GM12872 (cell line): ENCODE data around the gene NHERF2.

Source experiments
- TF ChIP-seq, protein P1 (sequence below): IDR thresholded peaks from 3 replicates; pipeline ENCODE4 v1.5.1; 2011; ENCODE audit warnings: low read depth, mild to moderate bottlenecking, low read length, moderate library complexity; ENCODE audit not compliant: insufficient read depth

Gene NHERF2

DNA sequence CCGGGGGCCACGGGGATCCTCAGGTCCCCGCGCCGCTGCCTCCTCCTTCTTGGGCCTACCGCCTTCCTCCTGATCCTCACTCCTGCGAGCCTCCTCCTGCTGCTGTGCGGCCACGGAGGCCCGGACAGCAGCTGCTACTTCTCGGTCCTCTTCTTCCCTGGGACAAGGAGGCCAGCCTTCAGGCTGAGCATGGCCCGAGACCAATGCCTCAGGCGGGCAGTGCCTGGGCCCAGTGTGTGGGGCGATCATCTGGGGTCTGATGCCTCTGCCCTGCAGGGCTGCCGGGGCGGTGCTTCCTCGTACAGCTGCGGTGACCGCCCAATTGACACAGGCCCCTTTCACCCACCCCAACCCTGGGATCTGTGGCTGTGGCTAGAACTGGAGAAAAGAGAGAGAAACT lies 25.7 kb upstream of the NHERF2 start:
- TF ChIP-seq, protein P1, sequence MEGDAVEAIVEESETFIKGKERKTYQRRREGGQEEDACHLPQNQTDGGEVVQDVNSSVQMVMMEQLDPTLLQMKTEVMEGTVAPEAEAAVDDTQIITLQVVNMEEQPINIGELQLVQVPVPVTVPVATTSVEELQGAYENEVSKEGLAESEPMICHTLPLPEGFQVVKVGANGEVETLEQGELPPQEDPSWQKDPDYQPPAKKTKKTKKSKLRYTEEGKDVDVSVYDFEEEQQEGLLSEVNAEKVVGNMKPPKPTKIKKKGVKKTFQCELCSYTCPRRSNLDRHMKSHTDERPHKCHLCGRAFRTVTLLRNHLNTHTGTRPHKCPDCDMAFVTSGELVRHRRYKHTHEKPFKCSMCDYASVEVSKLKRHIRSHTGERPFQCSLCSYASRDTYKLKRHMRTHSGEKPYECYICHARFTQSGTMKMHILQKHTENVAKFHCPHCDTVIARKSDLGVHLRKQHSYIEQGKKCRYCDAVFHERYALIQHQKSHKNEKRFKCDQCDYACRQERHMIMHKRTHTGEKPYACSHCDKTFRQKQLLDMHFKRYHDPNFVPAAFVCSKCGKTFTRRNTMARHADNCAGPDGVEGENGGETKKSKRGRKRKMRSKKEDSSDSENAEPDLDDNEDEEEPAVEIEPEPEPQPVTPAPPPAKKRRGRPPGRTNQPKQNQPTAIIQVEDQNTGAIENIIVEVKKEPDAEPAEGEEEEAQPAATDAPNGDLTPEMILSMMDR = no peak

DNA sequence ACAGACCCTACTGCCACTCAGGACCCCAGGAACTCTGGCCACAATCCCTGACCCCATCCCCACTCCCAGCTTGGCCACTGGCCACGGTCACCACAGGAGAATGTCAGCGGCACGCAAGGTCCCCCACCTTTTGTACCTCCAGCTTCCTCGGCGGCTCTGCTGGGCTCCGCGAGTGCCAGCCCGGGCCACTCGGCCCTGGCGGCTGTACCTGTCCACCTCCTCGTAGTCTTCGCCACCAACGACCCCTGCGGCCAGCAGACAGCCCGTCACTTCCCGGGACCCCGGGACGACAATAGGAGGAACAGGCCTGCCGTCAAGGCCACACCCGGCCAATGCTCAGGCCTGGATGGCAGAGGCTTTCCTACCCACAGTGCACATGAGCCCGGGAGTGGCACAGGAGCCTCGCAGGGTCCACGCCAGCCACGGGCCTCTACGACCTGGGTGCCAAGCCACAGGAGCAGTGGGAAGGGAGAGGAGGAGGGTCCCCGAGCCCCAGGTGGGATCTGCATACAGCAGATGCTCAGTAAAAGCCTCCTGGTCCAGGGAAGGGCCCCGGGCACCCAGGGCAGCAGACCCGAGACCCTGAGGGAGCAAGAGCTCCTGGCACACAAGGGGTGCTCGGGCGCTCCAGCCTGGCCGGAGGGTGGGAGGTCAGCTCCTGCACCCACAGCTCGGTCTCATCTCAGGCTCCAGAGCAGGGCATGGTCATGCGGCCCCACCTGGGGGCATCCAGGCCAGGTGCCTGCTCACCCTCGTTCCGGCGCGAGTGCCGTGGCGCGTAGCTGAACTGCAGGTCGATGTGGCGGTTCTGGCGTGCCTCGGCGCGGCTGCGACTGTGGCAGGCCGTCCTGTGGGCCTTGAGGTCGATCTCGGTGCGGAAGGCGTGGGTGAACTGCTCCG lies 25.0 kb upstream of the NHERF2 start:
- TF ChIP-seq, protein P1 = no peak

DNA sequence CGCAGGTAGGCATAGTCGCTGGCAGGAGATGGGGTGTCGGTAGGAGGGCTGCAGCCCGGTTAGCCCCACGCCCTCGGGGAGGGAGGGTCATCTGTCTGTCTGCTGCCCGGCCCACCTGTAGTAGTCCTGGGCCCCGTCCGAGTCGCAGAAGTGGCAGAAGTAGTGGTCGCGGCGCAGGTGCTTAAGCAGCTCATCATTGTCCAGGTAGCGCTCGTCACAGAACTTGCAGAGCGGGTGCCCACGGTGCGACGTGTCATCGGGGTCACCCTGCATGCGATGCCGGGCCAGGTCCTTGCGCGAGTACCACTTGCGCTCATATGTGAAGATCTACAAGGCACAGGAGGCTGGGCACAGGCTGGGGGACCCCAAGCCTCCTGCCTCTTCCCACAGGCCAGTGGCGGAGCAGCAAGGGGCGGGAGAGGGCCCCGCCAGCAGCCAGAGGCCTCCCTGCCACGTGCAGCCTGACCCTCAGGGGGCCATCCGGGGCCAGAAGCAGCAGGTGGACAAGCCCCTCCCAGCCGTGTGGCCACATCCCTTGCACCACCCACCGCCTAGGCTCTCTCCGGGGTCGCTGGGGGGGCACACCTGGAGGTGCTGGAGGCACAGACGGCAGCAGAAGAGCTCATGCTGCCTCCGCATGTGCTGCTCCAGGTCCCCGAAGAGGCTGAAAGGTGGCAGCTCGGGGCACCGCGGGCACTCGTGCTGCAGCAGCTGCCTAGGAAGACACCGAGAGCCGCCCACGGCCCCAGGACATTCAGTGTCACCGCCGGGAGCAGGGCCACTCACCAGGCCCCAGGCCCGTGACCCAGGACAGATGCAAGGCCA lies 24.1 kb upstream of the NHERF2 start:
- TF ChIP-seq, protein P1 = no peak

DNA sequence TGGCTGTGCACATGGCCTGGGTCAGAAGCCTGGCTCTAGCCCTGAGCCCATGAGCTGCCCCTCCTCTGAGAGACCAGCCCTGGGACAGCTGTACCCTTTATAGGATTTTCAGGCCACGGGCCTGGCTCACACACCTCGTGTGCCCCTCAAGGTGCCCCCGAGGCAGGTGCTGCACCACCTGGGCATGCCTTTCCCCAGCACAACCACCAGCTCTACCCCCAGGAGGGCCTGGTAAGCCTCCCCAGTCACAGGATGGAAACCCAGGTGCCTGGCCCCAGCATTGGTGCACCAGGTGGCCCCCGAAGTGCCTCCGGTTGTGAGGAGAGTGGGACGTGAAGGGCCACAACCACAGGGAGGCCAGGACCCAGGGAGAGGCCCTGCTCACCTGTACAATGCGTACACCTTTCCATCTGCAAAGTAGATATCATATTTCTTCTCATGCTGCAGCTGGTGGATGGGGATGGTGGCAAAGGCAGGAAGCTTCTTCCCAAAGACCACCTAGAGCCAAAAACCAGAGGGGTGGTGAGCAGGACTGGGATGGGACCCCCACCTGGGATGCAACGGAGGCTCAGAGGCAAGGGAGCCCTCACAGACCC lies 23.4 kb upstream of the NHERF2 start:
- TF ChIP-seq, protein P1 = no peak

DNA sequence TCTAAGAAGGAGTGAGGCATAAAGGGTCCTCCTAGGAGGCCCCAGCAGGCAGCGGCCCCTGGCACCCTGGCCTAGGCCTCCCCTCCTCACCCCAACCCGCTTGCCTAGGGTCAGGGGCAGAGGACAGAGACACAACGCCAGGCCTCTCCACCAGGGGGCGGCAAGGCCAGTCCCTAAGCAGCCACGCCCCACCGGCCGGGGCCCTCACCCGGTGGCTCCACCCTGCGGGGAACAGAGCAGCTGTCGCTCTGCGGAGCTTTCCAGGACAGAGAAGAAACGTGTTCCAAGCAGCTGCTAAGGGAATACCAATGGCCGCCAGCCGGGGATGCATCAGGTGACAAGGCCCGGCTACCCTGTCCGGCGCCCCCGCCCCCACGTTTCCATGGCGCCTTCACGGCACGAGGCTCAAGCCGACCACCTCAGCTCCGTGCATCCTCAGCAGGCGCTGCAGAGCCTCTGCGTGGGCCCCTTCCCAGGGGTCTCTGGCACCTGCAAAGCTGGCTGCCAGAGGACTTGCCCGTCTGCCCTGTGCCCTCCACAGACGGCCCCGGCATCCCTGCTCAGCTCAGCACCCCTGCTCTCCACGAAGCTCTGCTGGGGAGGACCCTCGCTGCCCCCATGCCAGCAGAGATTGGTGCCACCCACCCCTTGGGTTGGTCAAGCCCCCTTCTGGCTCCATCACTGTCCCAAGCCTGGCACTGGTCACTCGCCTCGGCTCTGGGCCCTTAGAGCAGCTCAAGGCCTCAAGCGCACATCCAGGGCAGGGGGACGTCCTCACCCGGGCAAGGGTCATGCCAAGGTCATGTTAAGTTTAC lies 22.7 kb upstream of the NHERF2 start:
- TF ChIP-seq, protein P1 = peak; percentile 98

DNA sequence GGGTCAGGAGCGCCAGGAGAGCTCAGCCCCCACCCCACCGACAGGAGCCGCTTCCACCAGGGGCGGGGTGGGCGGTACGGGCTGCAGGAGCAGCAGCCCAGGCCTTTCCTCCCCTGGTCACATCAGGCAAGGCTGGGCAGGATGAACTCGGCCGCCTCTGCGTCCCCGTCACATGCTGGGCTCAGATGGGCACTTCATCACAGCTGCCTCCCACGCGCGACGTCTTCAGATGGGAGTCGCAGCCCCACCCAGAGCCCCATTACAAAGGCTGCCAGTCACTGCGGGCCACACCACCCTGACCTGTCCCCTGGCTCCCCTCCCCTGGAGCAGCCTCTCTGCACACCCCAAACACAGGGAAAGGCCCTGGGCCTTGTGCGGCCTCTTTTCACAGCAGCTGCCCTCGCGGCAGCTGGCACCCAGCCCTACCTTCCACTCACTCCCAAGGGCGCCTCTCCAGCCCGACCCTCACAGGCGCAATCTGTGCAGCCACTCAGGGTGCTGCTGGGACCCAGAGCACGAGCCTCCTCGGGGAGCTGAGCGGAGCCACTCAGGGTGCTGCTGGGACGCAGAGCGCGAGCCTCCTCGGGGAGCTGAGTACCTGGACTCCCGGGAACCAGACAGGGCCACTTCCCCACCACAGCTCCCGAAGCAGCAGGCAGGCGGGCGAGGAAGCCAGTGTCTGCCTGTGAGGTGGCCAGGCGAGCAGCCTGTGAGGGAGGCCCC lies 21.7 kb upstream of the NHERF2 start:
- TF ChIP-seq, protein P1 = no peak
